Measurements from ENCODE around the gene SLC7A14. TPM values are rescaled to one million over a fixed set of nuclear protein-coding genes. Genes with fewer than 3 reads are reported as not detected.

Gene SLC7A14
- under 1 TPM in 6 of 10 donors, not detected in 4; 0.12 to 0.33 (median 0.17) TPM for polyA plus RNA-seq (ENCODE audit: insufficient read length in 10 of 10)
- long read RNA-seq, donor 1: 0 reads
- long read RNA-seq, donor 2: 0 reads
- long read RNA-seq, donor 3: 0 reads
- long read RNA-seq, donor 4: 0 reads
- long read RNA-seq, donor 5: 0 reads
- long read RNA-seq, donor 6: 0 reads
- long read RNA-seq, donor 7: 0 reads
- long read RNA-seq, donor 8: 0 reads
- long read RNA-seq, donor 9: 0 reads

- no peak for DNase-seq
Measured at GRCh38 chr3:170585937-170586310, at the start of gene SLC7A14. TSS of gene SLC7A14 (minus strand) at chr3:170586075. CDS start at chr3:170526936, 59,139 bp downstream.

- DNase-seq: no peak
Measured at GRCh38 chr3:170635385-170635735, 49.5 kb upstream of the SLC7A14 start.

GRCh38 chr3:170634663-170635384 lies 48.9 kb upstream of the SLC7A14 start:
- no peak for DNase-seq

- no peak for DNase-seq
Measured at GRCh38 chr3:170633573-170633972, 47.7 kb upstream of the SLC7A14 start.

GRCh38 chr3:170632780-170633179 lies 46.9 kb upstream of the SLC7A14 start:
- peak in 1 of 3 donors; percentile 29 for DNase-seq

GRCh38 chr3:170631755-170632488 lies 46.0 kb upstream of the SLC7A14 start:
- no peak for DNase-seq

- DNase-seq: no peak
Measured at GRCh38 chr3:170623524-170623923, 37.6 kb upstream of the SLC7A14 start.

- peak; percentile 39 to 89 (median 65) for DNase-seq
Measured at GRCh38 chr3:170622369-170623159, 36.7 kb upstream of the SLC7A14 start.

- no peak for DNase-seq
Measured at GRCh38 chr3:170621256-170621655, 35.4 kb upstream of the SLC7A14 start.

- peak in 1 of 3 donors; percentile 78 for DNase-seq
Measured at GRCh38 chr3:170614214-170614966, 28.5 kb upstream of the SLC7A14 start.

- no peak for DNase-seq
Measured at GRCh38 chr3:170611751-170612150, 25.9 kb upstream of the SLC7A14 start.

GRCh38 chr3:170610321-170610884 lies 24.5 kb upstream of the SLC7A14 start:
- no peak for DNase-seq

- DNase-seq: no peak
Measured at GRCh38 chr3:170608475-170608874, 22.6 kb upstream of the SLC7A14 start.

- DNase-seq: no peak
Measured at GRCh38 chr3:170606675-170607074, 20.8 kb upstream of the SLC7A14 start.

GRCh38 chr3:170605490-170605889 lies 19.6 kb upstream of the SLC7A14 start:
- DNase-seq: no peak

GRCh38 chr3:170603770-170604510 lies 18.1 kb upstream of the SLC7A14 start:
- no peak for DNase-seq

- no peak for DNase-seq
Measured at GRCh38 chr3:170602556-170602955, 16.7 kb upstream of the SLC7A14 start.

- no peak for DNase-seq
Measured at GRCh38 chr3:170600005-170600624, 14.2 kb upstream of the SLC7A14 start.

GRCh38 chr3:170599091-170599490 lies 13.2 kb upstream of the SLC7A14 start:
- DNase-seq: no peak

GRCh38 chr3:170598091-170598502 lies 12.2 kb upstream of the SLC7A14 start:
- no peak for DNase-seq

Data from muscle of back (tissue), 13 donors.